CD4-positive, alpha-beta T cell treated with Interleukin-6 for 4 hours (primary cell): ENCODE measurements around the gene SLC6A3.
"Not testable (repeated sequence)": the region's sequence is repeated elsewhere in the genome, so short reads cannot be mapped to it uniquely, and the experiment has no call there.

ENCODE experiments used
- DNase-seq: peaks from one replicate; pipeline ENCODE4 v3.0.0-alpha.2; 2020; ENCODE audit warnings: mixed read lengths

SLC6A3 gene

GRCh38 chr5:1476967-1477310 lies 31.7 kb upstream of the SLC6A3 start:
- no peak for DNase-seq

GRCh38 chr5:1476181-1476966 lies 31.1 kb upstream of the SLC6A3 start:
- DNase-seq = no peak

DNA sequence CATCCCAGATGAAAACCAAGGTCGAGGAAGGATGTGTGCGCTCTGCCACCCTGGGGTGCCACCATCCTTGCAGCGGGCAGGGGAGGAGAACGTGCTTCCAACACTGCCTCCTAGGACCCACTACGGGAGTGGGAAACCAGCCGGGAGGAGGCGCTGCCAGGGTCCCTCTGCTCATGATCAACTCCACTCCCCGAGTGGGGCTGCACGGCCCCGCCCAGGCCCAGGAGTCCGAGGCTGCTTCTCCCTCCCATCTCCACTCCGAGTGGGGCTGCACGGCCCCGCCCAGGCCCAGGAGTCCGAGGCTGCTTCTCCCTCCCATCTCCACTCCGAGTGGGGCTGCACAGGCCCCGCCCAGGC lies 30.3 kb upstream of the SLC6A3 start:
- not testable (repeated sequence) for DNase-seq

- no peak for DNase-seq
Measured at GRCh38 chr5:1474866-1475543, 29.8 kb upstream of the SLC6A3 start.

DNA sequence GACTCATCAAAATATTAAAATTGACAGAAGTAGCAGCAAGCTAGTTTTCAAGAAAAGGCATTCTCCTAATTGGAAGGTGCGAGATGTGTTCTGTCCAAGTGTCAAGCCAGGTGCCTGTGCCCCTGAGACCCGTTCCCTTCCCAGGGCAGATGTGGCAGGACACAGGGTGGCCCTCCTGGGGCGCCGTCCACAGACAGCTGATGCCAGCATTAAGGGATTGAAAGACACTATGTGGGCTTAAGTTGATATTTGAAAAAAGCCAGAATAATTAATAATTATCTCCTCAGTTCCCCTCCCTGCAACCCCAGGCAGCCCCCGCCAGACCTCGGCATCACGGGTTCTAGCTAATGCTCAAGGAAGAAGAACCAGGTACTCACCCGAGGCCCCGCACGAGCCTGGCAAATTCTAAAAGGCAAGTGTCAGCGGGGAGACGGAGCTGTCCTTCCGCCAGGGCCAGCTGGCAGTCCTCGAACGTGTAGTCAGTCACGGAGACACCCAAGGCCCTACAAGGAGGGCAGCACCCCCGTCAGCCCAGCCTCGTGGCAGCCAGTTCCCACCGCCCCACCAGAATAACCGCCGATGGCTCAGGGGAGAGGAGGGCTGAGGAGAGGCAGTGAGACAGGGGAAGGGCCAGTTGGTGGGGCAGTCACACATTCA lies 29.1 kb upstream of the SLC6A3 start:
- no peak for DNase-seq

- no peak for DNase-seq
Measured at GRCh38 chr5:1473746-1474145, 28.5 kb upstream of the SLC6A3 start.

- no peak for DNase-seq
Measured at GRCh38 chr5:1472964-1473628, 27.9 kb upstream of the SLC6A3 start.

GRCh38 chr5:1471997-1472963 lies 27.0 kb upstream of the SLC6A3 start:
- no peak for DNase-seq

DNA sequence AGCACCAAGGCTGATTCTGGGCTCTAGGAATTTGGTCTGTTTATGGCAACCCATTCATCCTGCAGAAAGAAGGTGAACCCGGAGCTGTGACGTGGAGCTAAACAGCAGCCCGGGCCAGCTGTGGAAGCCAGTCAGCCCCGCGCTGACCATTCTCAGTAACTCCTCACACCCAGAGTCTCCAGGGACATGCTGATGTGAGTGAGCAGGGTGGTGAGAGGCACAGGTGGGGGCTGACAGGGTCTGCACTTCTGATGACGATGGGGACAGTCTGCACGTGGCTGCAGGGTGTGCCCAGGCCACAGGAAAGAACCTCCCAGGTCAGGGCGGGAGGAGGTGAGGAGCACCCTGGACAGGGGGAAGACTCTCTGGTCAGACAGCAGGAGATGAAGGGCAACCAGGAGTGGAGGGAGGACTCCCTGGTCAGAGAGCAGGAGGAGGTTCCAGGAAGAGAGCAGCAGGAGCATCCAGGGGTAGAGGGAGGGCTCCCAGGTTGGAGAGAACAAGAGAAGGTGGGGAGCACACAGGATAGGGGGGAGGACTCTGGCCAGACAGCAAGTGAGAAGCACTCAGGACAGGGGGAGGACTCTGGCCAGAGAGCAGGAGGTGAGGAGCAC lies 26.1 kb upstream of the SLC6A3 start:
- DNase-seq = no peak

DNA sequence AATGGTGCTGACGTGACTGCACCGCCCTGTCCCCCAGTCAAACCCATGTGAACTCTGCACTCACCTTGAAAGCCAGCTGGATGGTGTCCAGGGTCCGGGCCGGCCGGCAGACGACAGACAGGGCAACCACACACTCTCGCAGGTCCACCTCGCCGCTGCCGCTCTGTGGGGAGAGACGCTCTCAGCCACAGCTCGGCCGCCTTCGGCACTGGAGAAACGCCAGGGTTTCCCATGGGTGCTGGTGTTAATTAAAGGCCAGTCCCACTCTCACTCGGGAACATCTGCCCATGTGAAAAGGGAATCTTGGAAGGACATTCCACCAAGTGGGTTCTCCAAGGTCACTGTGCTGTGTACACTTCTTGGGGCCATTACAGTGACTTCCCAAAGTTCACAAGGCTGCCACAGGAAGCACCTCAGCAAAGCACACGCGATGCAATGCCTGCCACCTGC lies 25.5 kb upstream of the SLC6A3 start:
- DNase-seq = no peak

DNA sequence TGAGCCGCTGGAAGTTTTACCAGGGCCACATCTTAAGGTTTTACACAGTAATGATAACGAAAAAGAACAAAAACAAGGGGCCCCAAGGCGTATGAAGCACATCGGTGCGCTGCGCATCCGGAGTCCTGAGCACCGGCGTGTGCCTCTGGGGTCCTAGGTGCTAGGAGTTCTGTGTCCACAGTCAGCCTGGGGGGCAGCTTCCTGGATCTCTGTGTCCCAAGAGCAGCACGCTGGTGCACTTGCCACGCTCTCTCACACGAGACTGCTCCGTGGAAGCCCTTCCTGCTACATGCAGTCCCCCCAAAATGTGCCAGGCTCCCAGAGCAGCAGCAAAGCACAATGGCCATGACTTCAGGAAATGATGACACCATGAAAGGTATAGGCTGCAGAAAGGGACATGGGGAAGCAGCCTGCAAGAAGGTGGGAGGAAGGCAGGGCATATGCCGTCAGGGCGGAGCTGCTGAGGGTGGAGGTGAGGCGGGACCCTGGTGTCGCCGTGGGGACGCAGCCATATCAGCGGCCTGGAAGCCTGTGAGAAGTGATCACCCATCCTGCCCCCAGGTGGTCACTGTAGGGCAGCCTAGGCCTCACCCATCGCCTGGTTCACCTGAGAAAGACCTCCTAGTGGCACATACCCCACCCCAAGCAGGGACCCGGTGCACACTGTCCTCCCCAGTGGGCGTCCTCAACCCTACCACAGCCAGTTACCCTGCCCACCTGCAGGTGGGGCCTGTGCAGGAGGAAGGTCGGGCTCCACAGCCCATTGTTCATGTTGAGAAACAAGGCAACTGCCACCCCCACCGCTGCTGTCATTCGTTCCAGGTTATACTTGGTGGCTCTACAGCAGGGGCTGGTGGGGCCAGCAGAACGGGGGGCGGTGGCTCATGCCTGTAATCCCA lies 23.6 kb upstream of the SLC6A3 start:
- no peak for DNase-seq

DNA sequence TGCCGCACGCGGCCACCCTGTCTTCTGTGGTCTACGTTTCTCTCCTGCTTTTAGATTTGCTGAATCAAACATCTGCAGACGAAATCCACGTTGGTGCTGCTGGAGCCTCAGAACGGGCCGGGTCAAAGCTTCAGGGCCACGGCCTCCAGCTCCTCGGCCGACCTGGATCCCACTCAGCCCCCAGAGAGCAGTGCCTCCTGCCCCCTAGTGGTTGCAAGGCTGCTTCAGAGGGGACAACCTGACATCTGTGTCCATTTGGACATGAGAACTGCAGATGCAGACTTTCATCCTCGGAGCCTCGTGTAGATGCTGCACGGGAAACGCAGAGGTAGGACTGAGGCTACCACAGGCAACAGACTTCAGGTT lies 23.0 kb upstream of the SLC6A3 start:
- DNase-seq = peak; percentile 36

- DNase-seq = no peak
Measured at GRCh38 chr5:1467341-1468246, 22.4 kb upstream of the SLC6A3 start.

DNA sequence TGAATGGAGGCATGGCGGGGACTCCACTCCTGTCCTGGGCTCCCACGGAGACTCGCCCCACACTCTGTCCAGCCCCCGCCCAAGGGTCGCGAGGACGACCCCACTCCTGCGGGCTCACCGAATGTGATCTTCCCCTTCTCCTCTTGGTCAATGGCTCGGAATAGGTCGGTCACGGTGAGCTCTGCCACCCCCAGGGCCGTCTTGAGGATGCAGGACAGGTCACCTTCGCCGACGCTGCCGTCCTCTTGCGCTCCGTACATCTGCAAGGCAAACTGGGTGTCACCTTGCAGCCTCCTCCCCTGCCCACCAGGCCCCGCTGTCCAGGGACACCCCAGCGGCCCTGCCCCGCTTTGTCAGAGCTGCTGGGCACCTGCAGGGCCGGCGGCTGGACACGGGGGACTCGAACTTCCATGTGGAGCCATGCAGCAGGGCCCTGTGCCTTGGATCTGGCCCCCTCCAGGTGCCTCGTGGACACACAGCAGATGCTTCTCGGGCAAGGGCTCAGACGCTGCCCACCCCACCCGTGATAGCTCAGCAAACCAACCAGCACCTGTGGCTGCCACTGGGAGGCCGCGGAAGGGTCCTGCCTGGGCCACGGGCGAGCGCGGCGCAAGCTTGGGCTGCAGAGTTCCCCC lies 21.5 kb upstream of the SLC6A3 start:
- DNase-seq = no peak

GRCh38 chr5:1465966-1466471 lies 20.8 kb upstream of the SLC6A3 start:
- DNase-seq = no peak

- no peak for DNase-seq
Measured at GRCh38 chr5:1465117-1465516, 19.9 kb upstream of the SLC6A3 start.

DNA sequence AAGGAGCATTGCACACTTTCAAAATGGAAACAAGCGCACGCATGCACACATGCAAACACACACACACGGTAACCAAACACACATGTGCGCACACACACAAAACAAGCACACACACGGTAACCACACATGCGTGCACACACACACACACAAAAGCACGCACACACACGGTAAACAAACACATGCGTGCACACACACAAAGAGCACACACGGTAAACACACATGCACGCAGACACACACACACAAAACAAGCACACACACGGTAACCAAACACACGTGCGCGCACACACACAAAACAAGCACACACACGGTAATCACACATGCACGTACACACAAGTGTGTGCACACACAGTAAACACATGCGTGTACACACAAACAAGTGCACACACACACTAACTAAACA lies 19.3 kb upstream of the SLC6A3 start:
- no peak for DNase-seq

GRCh38 chr5:1464096-1464446 lies 18.8 kb upstream of the SLC6A3 start:
- DNase-seq = no peak
